ENCODE results near the gene ATP10A. TPM values are rescaled to one million over a fixed set of nuclear protein-coding genes. Genes with fewer than 3 reads are reported as not detected.

The ATP10A gene
- total RNA-seq, 1 experiment from 2014 or later = 3.9 TPM

DNA sequence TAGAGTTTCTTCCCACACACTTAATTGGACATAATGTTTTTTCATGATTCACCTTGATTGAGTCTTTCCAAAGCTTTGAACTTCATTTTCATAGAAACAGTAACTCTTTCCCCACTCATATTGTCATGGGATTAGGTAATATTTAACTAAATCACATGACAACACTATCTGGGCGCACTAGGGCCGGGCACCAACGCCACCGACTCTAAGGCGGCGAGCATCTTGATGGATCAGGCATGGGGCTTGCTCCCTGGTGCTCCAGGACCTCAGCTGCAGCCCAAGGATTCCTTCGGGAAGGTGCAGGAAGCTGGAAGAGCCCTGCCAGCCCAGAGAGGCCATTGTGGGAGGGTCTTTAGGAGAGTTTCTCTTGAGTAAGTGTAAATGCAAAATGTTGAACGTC is 231.2 kb downstream of the ATP10A start:
- no peak overlapping the region for H4K91ac ChIP-seq (ENCODE audit: insufficient read length, low read depth, low read length)
- no peak overlapping the region for H3K18ac ChIP-seq (ENCODE audit: insufficient read length, low read depth, low read length)
- H2BK120ac ChIP-seq (ENCODE audit: low read depth, low read length, poor library complexity, severe bottlenecking) = no peak overlapping the region
- no peak overlapping the region for H2BK20ac ChIP-seq (ENCODE audit: low read depth, low read length, poor library complexity, severe bottlenecking)
- H2AFZ ChIP-seq (ENCODE audit: low read length) = no peak overlapping the region
- H2BK5ac ChIP-seq (ENCODE audit: insufficient read length, low read length) = no peak overlapping the region
- no peaks in the 10 kb centered on the region for H3K79me2 ChIP-seq (ENCODE audit: insufficient read depth, low read length)
- no peaks in the 10 kb centered on the region for H3K79me1 ChIP-seq (ENCODE audit: insufficient read depth, low read depth, low read length, poor library complexity, severe bottlenecking)
- Mint-ChIP-seq H3K9me3 (no peaks in the 10 kb centered on the region), H3K36me3 (ENCODE audit: insufficient read depth in 1 of 3, low read depth in 3 of 3) (no peaks in the 10 kb centered on the region), H3K4me1 (peaks cover 7% of the 10 kb centered on the region in 2 experiments), H3K4me3 (no peak overlapping the region), H3K27me3 (ENCODE audit: low read depth) (peaks cover 82% of the 10 kb centered on the region), H3K27ac (no peak overlapping the region)
- H3K14ac ChIP-seq (ENCODE audit: insufficient read depth, low read length) = no peak overlapping the region
- peaks cover 2% of the 10 kb centered on the region; the same call in 1 of the 2 replicates for H3K27me3 ChIP-seq (ENCODE audit: insufficient read depth, low read length)
- H3K9ac ChIP-seq (ENCODE audit: extremely low read depth, insufficient read length, low read length) = no peak overlapping the region
- no peak overlapping the region for H3K4ac ChIP-seq (ENCODE audit: low read depth, low read length)
- no peak overlapping the region for H3K23ac ChIP-seq (ENCODE audit: insufficient read length, low read depth, low read length)
- H3K4me1 ChIP-seq (ENCODE audit: insufficient read depth, low read length) = no peaks in the 10 kb centered on the region
- no peak overlapping the region for H2BK15ac ChIP-seq (ENCODE audit: low read depth, low read length)
- H2AK5ac ChIP-seq (ENCODE audit: insufficient read length, low read length) = no peak overlapping the region
- H3K56ac ChIP-seq (ENCODE audit: insufficient read length, low read depth, low read length) = no peak overlapping the region
- no peak overlapping the region for H3T11ph ChIP-seq (ENCODE audit: low read length)
- H2BK12ac ChIP-seq (ENCODE audit: insufficient read length, low read depth, low read length) = no peak overlapping the region
- no peak overlapping the region for H4K8ac ChIP-seq (replicated peaks; ENCODE audit: insufficient read length, low read depth, low read length)
- WGBS (ENCODE audit: extremely low coverage, insufficient read length, low lambda C conversion rate) = no CpG with 5 or more reads among the region's 8 CpGs
- no peak for DNase-seq
- H4K5ac ChIP-seq (ENCODE audit: insufficient read length, low read depth, low read length) = no peak overlapping the region
- TF ChIP-seq, protein P1, sequence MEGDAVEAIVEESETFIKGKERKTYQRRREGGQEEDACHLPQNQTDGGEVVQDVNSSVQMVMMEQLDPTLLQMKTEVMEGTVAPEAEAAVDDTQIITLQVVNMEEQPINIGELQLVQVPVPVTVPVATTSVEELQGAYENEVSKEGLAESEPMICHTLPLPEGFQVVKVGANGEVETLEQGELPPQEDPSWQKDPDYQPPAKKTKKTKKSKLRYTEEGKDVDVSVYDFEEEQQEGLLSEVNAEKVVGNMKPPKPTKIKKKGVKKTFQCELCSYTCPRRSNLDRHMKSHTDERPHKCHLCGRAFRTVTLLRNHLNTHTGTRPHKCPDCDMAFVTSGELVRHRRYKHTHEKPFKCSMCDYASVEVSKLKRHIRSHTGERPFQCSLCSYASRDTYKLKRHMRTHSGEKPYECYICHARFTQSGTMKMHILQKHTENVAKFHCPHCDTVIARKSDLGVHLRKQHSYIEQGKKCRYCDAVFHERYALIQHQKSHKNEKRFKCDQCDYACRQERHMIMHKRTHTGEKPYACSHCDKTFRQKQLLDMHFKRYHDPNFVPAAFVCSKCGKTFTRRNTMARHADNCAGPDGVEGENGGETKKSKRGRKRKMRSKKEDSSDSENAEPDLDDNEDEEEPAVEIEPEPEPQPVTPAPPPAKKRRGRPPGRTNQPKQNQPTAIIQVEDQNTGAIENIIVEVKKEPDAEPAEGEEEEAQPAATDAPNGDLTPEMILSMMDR (conservative IDR thresholded peaks at IDR 0.05) = no peak
- no peaks in the 10 kb centered on the region for H3K23me2 ChIP-seq (ENCODE audit: insufficient read length, low read depth, low read length, poor library complexity, severe bottlenecking)
- H4K20me1 ChIP-seq (ENCODE audit: control insufficient read depth, insufficient read depth, insufficient read length) = no peaks in the 10 kb centered on the region
- no peak overlapping the region for H3K27ac ChIP-seq (ENCODE audit: insufficient read length, low read depth, low read length)
- no peak overlapping the region for H3K4me2 ChIP-seq (ENCODE audit: insufficient read depth, insufficient read length, low read length)
- no peaks in the 10 kb centered on the region for H3K9me3 ChIP-seq (ENCODE audit: control insufficient read depth, low read depth, low read length)

Small RNA genes lying within 50 kb of the gene (microRNA-seq; reads per million reads assigned to microRNA genes)
- not detected for gene MIR4715 (ENCODE audit: borderline microRNAs expressed)
